ENCODE data around the gene PLXNA2. TPM values are rescaled to one million over a fixed set of nuclear protein-coding genes. Genes with fewer than 3 reads are reported as not detected.

Gene PLXNA2
- total and polyA plus RNA-seq, 2 donors, result 1.9 to 5.6 TPM

DNA sequence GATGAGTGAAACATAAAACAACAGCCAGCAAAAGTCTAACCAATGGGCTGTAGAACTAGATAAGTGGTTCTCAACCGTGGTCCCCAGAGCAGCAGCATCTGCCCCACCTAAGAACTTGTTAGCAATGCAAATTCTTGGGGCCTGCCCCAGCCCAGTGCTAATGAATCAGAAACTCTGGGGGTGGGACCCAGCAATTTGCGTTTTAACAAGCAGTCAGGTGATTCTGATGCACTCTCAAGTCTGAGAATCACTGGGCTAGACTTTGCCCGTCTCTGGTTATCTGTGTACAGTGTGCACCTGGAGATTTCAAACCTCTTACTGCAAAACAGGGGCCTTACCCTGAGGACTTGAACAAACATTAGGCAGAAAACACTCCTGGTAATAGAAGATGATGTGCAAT, 66.5 kb downstream of the PLXNA2 start:
- Histone ChIP-seq H3K9me3 (ENCODE audit: control insufficient read depth in 2 of 2, insufficient read depth in 1 of 2, low read length in 1 of 2) (peaks cover 0 to 3% of the 10 kb centered on the region in 2 donors), H3K4me1 (ENCODE audit: control insufficient read depth in 2 of 2, insufficient read depth in 2 of 2, low read length in 2 of 2) (peaks cover 12 to 51% of the 10 kb centered on the region in 2 donors), H3K27me3 (ENCODE audit: control insufficient read depth in 2 of 2, insufficient read depth in 1 of 2, low read length in 1 of 2) (no peaks in the 10 kb centered on the region), H3K4me3 (ENCODE audit: low read length in 2 of 2) (no peak overlapping the region), H3K27ac (ENCODE audit: low read depth in 1 of 2, low read length in 1 of 2) (peak overlapping the region in 1 of 2 donors; percentile 38), H3K36me3 (ENCODE audit: control insufficient read depth in 2 of 2, insufficient read depth in 2 of 2, low read length in 1 of 2) (no peaks in the 10 kb centered on the region)
- peak in 1 of 9 donors; percentile 59 for DNase-seq (ENCODE audit: low read depth in 6 of 9, low spot score in 9 of 9)
- 42% methylated on average over 3 of the region's 3 CpGs for WGBS

GRCh38 chr1:208176649-208177048, 67.5 kb downstream of the PLXNA2 start:
- Histone ChIP-seq H3K36me3 (ENCODE audit: control insufficient read depth in 2 of 2, insufficient read depth in 2 of 2, low read length in 1 of 2) (no peaks in the 10 kb centered on the region), H3K9me3 (ENCODE audit: control insufficient read depth in 2 of 2, insufficient read depth in 1 of 2, low read length in 1 of 2) (peaks cover 0 to 3% of the 10 kb centered on the region in 2 donors), H3K27ac (ENCODE audit: low read depth in 1 of 2, low read length in 1 of 2) (no peak overlapping the region), H3K27me3 (ENCODE audit: control insufficient read depth in 2 of 2, insufficient read depth in 1 of 2, low read length in 1 of 2) (no peaks in the 10 kb centered on the region), H3K4me1 (ENCODE audit: control insufficient read depth in 2 of 2, insufficient read depth in 2 of 2, low read length in 2 of 2) (peaks cover 17 to 55% of the 10 kb centered on the region in 2 donors), H3K4me3 (ENCODE audit: low read length in 2 of 2) (no peak overlapping the region)
- WGBS, result 98% methylated on average over 3 of the region's 3 CpGs
- DNase-seq (ENCODE audit: low read depth in 6 of 9, low spot score in 9 of 9), result no peak

DNA sequence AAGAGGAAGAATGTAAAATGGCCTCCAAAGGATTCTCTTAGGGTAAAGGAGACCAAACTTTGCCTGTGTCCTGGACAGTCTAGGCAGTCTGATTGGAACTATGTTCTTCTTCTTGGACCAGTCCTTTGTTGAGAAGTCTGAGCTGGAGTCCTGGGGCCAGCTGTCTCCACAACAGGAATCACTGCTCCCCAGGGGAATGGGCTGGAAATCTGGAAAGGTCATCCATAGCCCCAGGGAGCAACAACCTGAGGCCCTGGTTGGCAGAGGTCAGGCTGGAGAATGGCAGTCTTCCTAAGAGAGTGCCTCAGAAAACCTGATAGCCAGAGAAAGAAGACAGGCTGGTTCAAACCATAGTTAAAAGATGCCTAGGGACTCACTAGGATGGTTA, 68.7 kb downstream of the PLXNA2 start:
- Histone ChIP-seq H3K27ac (ENCODE audit: low read depth in 1 of 2, low read length in 1 of 2) (no peak overlapping the region), H3K36me3 (ENCODE audit: control insufficient read depth in 2 of 2, insufficient read depth in 2 of 2, low read length in 1 of 2) (no peaks in the 10 kb centered on the region)

GRCh38 chr1:208174731-208175507, 69.3 kb downstream of the PLXNA2 start:
- Histone ChIP-seq H3K4me3 (ENCODE audit: low read length in 2 of 2) (no peak overlapping the region), H3K27me3 (ENCODE audit: control insufficient read depth in 2 of 2, insufficient read depth in 1 of 2, low read length in 1 of 2) (no peaks in the 10 kb centered on the region), H3K27ac (ENCODE audit: low read depth in 1 of 2, low read length in 1 of 2) (no peak overlapping the region), H3K36me3 (ENCODE audit: control insufficient read depth in 2 of 2, insufficient read depth in 2 of 2, low read length in 1 of 2) (no peaks in the 10 kb centered on the region), H3K4me1 (ENCODE audit: control insufficient read depth in 2 of 2, insufficient read depth in 2 of 2, low read length in 2 of 2) (peaks cover 14 to 45% of the 10 kb centered on the region in 2 donors), H3K9me3 (ENCODE audit: control insufficient read depth in 2 of 2, insufficient read depth in 1 of 2, low read length in 1 of 2) (peaks cover 0 to 3% of the 10 kb centered on the region in 2 donors)
- WGBS, result 79% methylated on average over 6 of the region's 6 CpGs
- DNase-seq (ENCODE audit: low read depth in 6 of 9, low spot score in 9 of 9), result no peak

More for the DNA sequence above, 68.7 kb downstream of the PLXNA2 start:
- Histone ChIP-seq H3K9me3 (ENCODE audit: control insufficient read depth in 2 of 2, insufficient read depth in 1 of 2, low read length in 1 of 2) (peaks cover 0 to 3% of the 10 kb centered on the region in 2 donors), H3K4me3 (ENCODE audit: low read length in 2 of 2) (no peak overlapping the region), H3K27me3 (ENCODE audit: control insufficient read depth in 2 of 2, insufficient read depth in 1 of 2, low read length in 1 of 2) (no peaks in the 10 kb centered on the region), H3K4me1 (ENCODE audit: control insufficient read depth in 2 of 2, insufficient read depth in 2 of 2, low read length in 2 of 2) (peaks cover 17 to 47% of the 10 kb centered on the region in 2 donors)
- no peak for DNase-seq (ENCODE audit: low read depth in 6 of 9, low spot score in 9 of 9)

DNA sequence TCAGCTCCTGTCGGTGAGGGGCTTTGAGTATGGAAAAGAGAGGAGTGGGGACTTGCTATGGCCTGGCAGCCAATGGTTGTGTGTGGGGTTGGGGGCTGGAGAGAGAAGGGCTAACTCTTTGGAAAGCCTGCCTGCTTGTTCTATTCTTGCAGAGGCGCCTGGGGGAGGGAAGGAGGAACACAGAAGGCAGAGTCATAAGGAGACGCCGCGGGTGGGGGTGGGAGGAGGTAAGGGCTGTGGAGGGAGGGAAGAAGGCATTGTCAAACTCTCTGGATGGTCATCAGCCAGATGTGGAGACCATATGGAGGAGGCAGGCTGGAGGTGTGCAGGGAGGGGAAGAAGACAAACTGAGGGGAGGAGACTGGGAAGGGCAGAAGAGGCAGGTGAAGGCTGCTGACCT, 70.0 kb downstream of the PLXNA2 start:
- Histone ChIP-seq H3K4me3 (ENCODE audit: low read length in 2 of 2) (no peak overlapping the region), H3K4me1 (ENCODE audit: control insufficient read depth in 2 of 2, insufficient read depth in 2 of 2, low read length in 2 of 2) (peaks cover 14 to 38% of the 10 kb centered on the region in 2 donors), H3K27ac (ENCODE audit: low read depth in 1 of 2, low read length in 1 of 2) (no peak overlapping the region), H3K9me3 (ENCODE audit: control insufficient read depth in 2 of 2, insufficient read depth in 1 of 2, low read length in 1 of 2) (peaks cover 0 to 1% of the 10 kb centered on the region in 2 donors), H3K27me3 (ENCODE audit: control insufficient read depth in 2 of 2, insufficient read depth in 1 of 2, low read length in 1 of 2) (no peaks in the 10 kb centered on the region), H3K36me3 (ENCODE audit: control insufficient read depth in 2 of 2, insufficient read depth in 2 of 2, low read length in 1 of 2) (no peaks in the 10 kb centered on the region)
- DNase-seq (ENCODE audit: low read depth in 6 of 9, low spot score in 9 of 9), result no peak
- 96% methylated on average over 5 of the region's 5 CpGs for WGBS

- no peaks in the 10 kb centered on the region for H3K36me3 ChIP-seq (ENCODE audit: control insufficient read depth in 2 of 2, insufficient read depth in 2 of 2, low read length in 1 of 2)
- no peak for DNase-seq (ENCODE audit: low read depth in 6 of 9, low spot score in 9 of 9)
- H3K27me3 ChIP-seq (ENCODE audit: control insufficient read depth in 2 of 2, insufficient read depth in 1 of 2, low read length in 1 of 2), result no peaks in the 10 kb centered on the region
- no peaks in the 10 kb centered on the region for H3K9me3 ChIP-seq (ENCODE audit: control insufficient read depth in 2 of 2, insufficient read depth in 1 of 2, low read length in 1 of 2)
- H3K4me1 ChIP-seq (ENCODE audit: control insufficient read depth in 2 of 2, insufficient read depth in 2 of 2, low read length in 2 of 2), result peaks cover 14 to 33% of the 10 kb centered on the region in 2 donors
- no peak overlapping the region for H3K4me3 ChIP-seq (ENCODE audit: low read length in 2 of 2)
- H3K27ac ChIP-seq (ENCODE audit: low read depth in 1 of 2, low read length in 1 of 2), result no peak overlapping the region
- 96% methylated on average over 6 of the region's 6 CpGs for WGBS
Measured at GRCh38 chr1:208173749-208174148, 70.4 kb downstream of the PLXNA2 start.

DNA sequence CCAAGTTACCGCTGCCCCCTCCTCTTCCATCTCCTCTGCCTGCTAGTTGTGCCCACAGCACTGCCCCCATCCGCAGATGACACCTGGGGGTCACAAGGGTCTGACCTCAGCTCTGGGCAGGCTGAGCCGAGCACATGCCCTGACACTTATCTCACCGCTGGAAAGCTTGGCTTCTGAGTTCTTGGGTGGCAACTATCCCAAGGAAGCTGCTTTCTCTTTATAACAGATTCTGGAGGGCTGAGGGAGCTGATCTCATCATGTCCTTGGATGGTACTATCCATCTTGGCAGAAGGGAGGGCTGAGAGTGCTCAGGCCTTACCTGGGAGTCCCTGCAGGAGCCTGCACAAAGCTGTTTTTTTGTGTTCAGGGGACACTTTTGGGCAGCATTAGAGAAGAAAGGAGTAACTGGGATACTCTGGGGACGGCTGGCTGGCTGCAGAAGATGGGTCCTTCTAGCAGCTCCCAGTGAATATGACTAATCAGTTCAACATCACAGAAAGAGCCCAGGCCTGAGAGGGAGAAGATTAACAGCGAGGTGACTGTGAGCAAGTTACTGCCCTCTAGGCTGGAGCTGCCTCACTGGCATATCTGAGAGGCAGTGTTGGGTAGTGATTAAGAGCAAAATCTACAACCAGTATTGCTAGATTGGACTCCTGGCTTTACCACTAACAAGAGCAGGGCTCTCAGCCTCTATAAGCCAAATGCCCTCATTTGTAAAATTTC, 71.6 kb downstream of the PLXNA2 start:
- Histone ChIP-seq H3K4me1 (ENCODE audit: control insufficient read depth in 2 of 2, insufficient read depth in 2 of 2, low read length in 2 of 2) (peaks cover 6 to 22% of the 10 kb centered on the region in 2 donors), H3K9me3 (ENCODE audit: control insufficient read depth in 2 of 2, insufficient read depth in 1 of 2, low read length in 1 of 2) (no peaks in the 10 kb centered on the region), H3K27me3 (ENCODE audit: control insufficient read depth in 2 of 2, insufficient read depth in 1 of 2, low read length in 1 of 2) (no peaks in the 10 kb centered on the region), H3K27ac (ENCODE audit: low read depth in 1 of 2, low read length in 1 of 2) (no peak overlapping the region), H3K36me3 (ENCODE audit: control insufficient read depth in 2 of 2, insufficient read depth in 2 of 2, low read length in 1 of 2) (no peaks in the 10 kb centered on the region), H3K4me3 (ENCODE audit: low read length in 2 of 2) (no peak overlapping the region)
- WGBS, result 98% methylated on average over 6 of the region's 6 CpGs
- no peak for DNase-seq (ENCODE audit: low read depth in 6 of 9, low spot score in 9 of 9)

DNA sequence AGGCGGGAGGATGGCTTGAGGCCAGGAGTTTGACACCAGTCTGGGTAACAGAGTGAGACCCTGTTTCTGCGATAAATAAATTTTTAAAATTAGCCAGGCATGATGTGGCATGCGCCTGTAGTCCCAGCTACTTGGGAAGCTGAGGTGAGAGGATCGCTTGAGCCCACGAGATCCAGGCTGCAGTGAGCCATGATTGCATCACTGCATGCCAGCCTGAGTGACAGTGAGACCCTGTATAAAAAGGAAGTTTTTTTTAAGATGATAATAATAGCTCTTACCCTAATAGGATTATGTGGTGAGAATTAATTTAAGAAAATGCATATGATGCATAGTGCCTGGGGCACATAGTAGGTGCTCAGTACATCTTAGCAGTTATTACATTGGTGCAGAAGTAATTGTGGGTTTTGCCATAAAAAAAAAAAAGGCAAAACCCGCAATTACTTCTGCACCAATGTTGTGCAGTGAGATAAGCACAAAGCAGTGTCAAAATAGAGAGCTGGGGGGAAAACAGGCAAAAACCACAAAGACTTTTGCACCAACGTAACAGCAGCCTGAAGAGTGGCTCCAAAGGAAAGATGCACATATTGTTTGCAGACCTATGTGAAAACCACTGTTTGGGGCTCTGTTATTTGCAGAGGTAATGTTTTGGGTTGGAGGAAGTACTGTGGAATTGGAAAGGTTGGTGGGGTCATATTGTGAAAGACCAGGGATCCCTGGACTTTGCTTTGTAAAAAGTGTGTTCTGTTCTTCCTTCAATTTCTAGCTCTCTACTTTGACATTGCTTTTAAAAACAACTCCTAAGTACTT, 72.4 kb downstream of the PLXNA2 start:
- Histone ChIP-seq H3K27ac (ENCODE audit: low read depth in 1 of 2, low read length in 1 of 2) (no peak overlapping the region), H3K36me3 (ENCODE audit: control insufficient read depth in 2 of 2, insufficient read depth in 2 of 2, low read length in 1 of 2) (no peaks in the 10 kb centered on the region)
- 69% methylated on average over 7 of the region's 7 CpGs for WGBS

More for the DNA sequence above, 72.4 kb downstream of the PLXNA2 start:
- Histone ChIP-seq H3K9me3 (ENCODE audit: control insufficient read depth in 2 of 2, insufficient read depth in 1 of 2, low read length in 1 of 2) (no peaks in the 10 kb centered on the region), H3K4me1 (ENCODE audit: control insufficient read depth in 2 of 2, insufficient read depth in 2 of 2, low read length in 2 of 2) (peaks cover 5 to 19% of the 10 kb centered on the region in 2 donors), H3K4me3 (ENCODE audit: low read length in 2 of 2) (no peak overlapping the region), H3K27me3 (ENCODE audit: control insufficient read depth in 2 of 2, insufficient read depth in 1 of 2, low read length in 1 of 2) (no peaks in the 10 kb centered on the region)
- no peak for DNase-seq (ENCODE audit: low read depth in 6 of 9, low spot score in 9 of 9)
